Camera-type eye (tissue), 1 donor: ENCODE measurements around the gene RPL32. TPM values are rescaled to one million over a fixed set of nuclear protein-coding genes. Genes with fewer than 3 reads are reported as not detected.

ENCODE experiments used
- total RNA-seq: library from RNA; depleted of rRNA; stranded (reverse); fragments of >200 nt; gene quantifications from one replicate; pipeline ENCODE4 v1.2.3, GENCODE V29; 2014

Gene RPL32
- total RNA-seq: 493 TPM

GRCh38 chr3:12841149-12841969 lies at the start of gene RPL32:
RPL32 (minus strand) TSS chr3:12841565; CDS start chr3:12840237, 1,328 bp downstream.

DNA sequence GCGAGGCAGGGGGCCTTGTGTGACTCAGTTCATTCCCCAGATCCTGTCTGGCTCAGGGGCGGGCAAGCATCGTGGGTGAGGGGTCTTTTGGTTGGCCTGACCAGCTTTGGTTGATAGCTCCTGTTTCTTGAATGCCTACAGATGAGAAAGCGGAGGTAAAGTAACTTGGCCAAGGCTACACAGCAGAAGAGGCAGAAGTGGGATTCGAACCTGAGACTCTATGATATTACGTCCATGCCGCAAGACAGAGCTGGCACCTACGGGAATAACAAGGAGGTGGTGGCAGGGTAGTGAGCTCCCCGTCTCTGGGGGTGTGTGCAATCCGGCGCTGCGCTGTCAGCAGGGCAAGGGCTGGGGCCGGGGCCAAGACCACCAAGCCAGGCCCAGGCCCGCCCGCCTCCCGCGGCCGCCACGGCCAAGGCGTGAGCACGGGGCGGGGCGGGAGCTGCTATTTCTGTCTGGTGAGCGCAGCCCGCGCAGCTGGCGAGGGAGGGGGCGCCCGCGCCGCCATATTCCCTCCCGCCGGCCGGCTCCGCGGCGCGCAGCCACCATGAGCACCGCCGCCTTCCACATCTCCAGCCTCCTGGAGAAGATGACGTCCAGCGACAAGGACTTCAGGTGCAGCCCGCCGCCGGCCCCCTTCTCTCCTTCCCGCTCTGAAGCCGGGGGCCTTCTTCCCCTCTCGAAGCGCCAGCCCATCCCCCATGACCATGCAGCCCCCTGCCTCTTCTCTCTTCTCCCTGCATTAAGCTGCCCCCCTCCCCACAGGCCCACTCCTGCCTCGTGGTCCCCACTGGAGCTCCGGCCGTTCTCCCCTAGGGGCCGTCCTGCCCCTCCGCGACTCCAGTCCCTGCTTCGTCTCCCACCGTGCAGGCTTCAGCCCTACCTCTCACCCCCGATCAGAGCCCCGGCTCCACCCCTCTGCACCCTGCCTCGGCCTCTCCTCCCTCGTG lies 44.9 kb downstream of the RPL32 start, which contains the start of gene CAND2:
Gene CAND2 (plus strand): TSS at position 510 of the 953 bp plus-strand sequence. CDS start 41 bp downstream, at position 551.

Other genes starting within 250 kb of the RPL32 start
- gene RAF1, start 177.4 kb downstream of the RPL32 start, total RNA-seq: 156 TPM
- 0.82 TPM for gene TMEM40, start 82.3 kb downstream of the RPL32 start, total RNA-seq
- 17.7 TPM for gene CAND2, start 44.9 kb downstream of the RPL32 start, total RNA-seq
- 127 TPM for gene IQSEC1, start 231.9 kb upstream of the RPL32 start, total RNA-seq